ENCODE measurements around the gene HTR5A. TPM values are rescaled to one million over a fixed set of nuclear protein-coding genes. Genes with fewer than 3 reads are reported as not detected.

HTR5A gene
- total RNA-seq, 2 experiments from 2014 or later = not detected

DNA sequence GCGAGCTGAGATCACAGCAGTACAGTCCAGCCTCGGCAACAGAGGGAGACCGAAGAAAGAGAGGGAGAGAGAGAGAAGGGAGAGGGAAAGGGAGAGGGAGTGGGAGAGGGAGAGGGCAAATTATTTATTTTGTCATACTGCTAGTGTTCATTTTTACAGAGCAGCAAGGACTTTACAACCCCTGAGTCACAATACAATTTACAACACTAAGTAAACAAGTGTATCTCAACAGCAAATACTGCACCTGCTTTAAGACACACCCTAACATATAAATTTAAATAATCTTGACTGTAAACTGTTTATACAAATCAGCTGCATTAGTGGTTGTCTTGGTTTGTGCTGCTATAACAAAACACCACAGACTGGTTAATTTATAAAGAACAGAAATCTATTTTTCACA is 27.2 kb downstream of the HTR5A start:
- ChIA-PET POLR2A (no interaction called here), CTCF (no interaction called here)
- DNase-seq (no peak), ATAC-seq (no peak)
- Mint-ChIP-seq H3K4me1 (ENCODE audit: low read depth) (no peaks in the 10 kb centered on the region), H3K27me3 (peaks cover 12% of the 10 kb centered on the region), H3K9me3 (no peaks in the 10 kb centered on the region), H3K27ac (no peak overlapping the region), H3K4me3 (no peak overlapping the region), H3K36me3 (ENCODE audit: low read depth) (no peaks in the 10 kb centered on the region)
- intact Hi-C loops (cut with micrococcal nuclease) = no loop called here
- TF ChIP-seq, protein P1, sequence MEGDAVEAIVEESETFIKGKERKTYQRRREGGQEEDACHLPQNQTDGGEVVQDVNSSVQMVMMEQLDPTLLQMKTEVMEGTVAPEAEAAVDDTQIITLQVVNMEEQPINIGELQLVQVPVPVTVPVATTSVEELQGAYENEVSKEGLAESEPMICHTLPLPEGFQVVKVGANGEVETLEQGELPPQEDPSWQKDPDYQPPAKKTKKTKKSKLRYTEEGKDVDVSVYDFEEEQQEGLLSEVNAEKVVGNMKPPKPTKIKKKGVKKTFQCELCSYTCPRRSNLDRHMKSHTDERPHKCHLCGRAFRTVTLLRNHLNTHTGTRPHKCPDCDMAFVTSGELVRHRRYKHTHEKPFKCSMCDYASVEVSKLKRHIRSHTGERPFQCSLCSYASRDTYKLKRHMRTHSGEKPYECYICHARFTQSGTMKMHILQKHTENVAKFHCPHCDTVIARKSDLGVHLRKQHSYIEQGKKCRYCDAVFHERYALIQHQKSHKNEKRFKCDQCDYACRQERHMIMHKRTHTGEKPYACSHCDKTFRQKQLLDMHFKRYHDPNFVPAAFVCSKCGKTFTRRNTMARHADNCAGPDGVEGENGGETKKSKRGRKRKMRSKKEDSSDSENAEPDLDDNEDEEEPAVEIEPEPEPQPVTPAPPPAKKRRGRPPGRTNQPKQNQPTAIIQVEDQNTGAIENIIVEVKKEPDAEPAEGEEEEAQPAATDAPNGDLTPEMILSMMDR (IDR thresholded peaks at IDR 0.05) = no peak

DNA sequence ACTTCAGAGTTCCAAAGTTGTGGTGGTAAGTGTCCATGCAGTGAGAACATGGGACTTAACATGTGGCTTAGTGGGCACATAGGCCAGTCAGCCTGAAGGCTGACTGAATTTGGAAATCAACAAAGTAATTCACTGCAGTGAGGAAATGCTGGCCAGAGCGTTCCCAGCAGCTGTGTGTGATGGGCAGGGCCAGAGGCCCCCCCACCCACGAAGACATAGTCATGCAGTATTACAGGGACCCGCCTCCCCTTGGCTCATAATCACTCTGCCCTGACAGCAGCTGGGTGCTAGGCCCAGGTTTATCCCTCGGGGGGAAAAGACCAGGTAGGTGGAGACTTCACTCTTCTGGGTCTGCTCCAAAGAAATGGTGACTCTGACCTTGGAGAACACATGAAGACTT is 33.7 kb downstream of the HTR5A start:
- TF ChIP-seq, protein P1 (IDR thresholded peaks at IDR 0.05) = no peak
- POLR2A ChIA-PET = no interaction called here

DNA sequence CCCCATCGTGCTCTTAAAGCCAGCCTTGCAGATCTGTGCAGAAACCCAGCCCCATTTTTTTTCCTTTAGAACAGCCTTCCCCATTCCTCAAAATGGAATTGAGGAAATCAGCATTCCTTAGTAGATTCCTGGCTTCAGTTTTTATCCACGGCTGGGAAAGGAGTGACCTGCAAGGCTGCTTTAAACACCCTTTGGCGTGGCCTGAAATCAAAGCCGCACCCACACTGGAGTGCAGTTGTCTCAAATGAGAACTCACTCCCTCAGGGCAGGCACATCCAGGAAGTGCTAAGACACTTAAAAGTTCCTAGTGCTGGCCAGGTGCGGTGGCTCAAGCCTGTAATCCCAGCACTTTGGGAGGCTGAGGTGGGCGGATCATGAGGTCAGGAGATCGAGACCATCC is 34.8 kb downstream of the HTR5A start:
- no peak overlapping the region for H3K4me3 Mint-ChIP-seq
- H3K9me3 Mint-ChIP-seq = no peaks in the 10 kb centered on the region
- CTCF ChIA-PET = no interaction called here
- ATAC-seq = no peak
- POLR2A ChIA-PET = no interaction called here
- intact Hi-C loops (cut with micrococcal nuclease) = no loop called here
- no peak overlapping the region for H3K27ac Mint-ChIP-seq
- TF ChIP-seq, protein P1 (IDR thresholded peaks at IDR 0.05) = no peak
- H3K4me1 Mint-ChIP-seq (ENCODE audit: low read depth) = no peaks in the 10 kb centered on the region
- peaks cover 11% of the 10 kb centered on the region for H3K27me3 Mint-ChIP-seq
- no peaks in the 10 kb centered on the region for H3K36me3 Mint-ChIP-seq (ENCODE audit: low read depth)
- DNase-seq = no peak

More for the DNA sequence above, 33.7 kb downstream of the HTR5A start:
- Mint-ChIP-seq H3K27me3 (peaks cover 11% of the 10 kb centered on the region), H3K27ac (no peak overlapping the region), H3K4me1 (ENCODE audit: low read depth) (no peaks in the 10 kb centered on the region), H3K9me3 (no peaks in the 10 kb centered on the region), H3K4me3 (no peak overlapping the region), H3K36me3 (ENCODE audit: low read depth) (no peaks in the 10 kb centered on the region)
- no peak for DNase-seq
- CTCF ChIA-PET = no interaction called here
- intact Hi-C loops (cut with micrococcal nuclease) = no loop called here
- ATAC-seq = no peak

DNA sequence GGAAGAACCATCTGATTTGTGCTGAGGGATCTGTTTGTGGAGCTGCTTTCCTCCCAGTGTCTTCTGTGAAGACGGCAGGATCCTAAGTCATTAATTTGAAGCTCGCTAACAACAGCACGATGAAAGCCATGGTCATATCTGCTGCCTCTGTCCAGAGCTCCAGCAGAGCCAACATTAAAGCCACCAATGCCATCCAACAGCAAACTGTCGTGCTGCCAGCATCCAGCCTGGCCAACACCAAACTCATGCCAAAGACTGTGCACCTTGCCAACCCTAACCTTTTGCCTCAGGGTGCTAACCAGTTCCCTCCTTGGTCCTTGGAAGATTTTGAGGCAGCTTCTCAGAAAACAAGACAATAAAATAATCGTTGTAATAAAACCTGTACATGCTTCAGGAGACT is 36.2 kb downstream of the HTR5A start:
- no peak overlapping the region for H3K4me3 Mint-ChIP-seq
- DNase-seq = no peak
- H3K36me3 Mint-ChIP-seq (ENCODE audit: low read depth) = no peaks in the 10 kb centered on the region
- peaks cover 14% of the 10 kb centered on the region for H3K27me3 Mint-ChIP-seq
- H3K27ac Mint-ChIP-seq = no peak overlapping the region
- intact Hi-C loops (cut with micrococcal nuclease) = no loop called here
- ChIA-PET POLR2A (no interaction called here), CTCF (interaction anchor here (1.6 kb wide), 1 partner anchor 193 kb away, joined by 5 read pairs; no protein-coding TSS in a partner anchor)
- no peaks in the 10 kb centered on the region for H3K4me1 Mint-ChIP-seq (ENCODE audit: low read depth)
- ATAC-seq = no peak
- H3K9me3 Mint-ChIP-seq = no peaks in the 10 kb centered on the region
- TF ChIP-seq, protein P1 (IDR thresholded peaks at IDR 0.05) = no peak

DNA sequence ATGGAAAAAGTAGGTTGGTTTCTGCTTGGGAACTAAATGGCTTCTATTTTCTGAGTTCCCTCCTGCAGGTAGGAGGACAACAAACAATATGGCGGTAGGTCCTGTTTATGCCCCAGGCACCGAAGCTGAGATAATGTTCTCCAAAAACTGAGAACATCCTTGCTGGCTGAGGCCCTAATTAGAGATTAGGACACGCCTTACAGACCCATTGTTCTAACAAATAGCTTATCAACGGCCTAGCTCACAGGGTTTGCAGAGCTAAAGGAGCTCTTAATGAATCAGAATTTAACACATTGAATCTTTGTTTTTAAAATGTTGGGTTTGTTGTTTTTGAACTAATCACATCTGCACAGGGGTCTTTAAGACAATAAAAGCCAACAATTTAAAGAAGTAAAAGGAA is 37.0 kb downstream of the HTR5A start:
- TF ChIP-seq, protein P1 (IDR thresholded peaks at IDR 0.05) = no peak
- CTCF ChIA-PET = interaction anchor here (1.6 kb wide), 1 partner anchor 194 kb away, joined by 5 read pairs; no protein-coding TSS in a partner anchor

More for the DNA sequence above, 37.0 kb downstream of the HTR5A start:
- intact Hi-C loops (cut with micrococcal nuclease) = no loop called here
- Mint-ChIP-seq H3K36me3 (ENCODE audit: low read depth) (no peaks in the 10 kb centered on the region), H3K27me3 (peaks cover 14% of the 10 kb centered on the region), H3K4me3 (no peak overlapping the region), H3K27ac (no peak overlapping the region), H3K4me1 (ENCODE audit: low read depth) (no peaks in the 10 kb centered on the region), H3K9me3 (no peaks in the 10 kb centered on the region)
- DNase-seq = no peak
- POLR2A ChIA-PET = no interaction called here
- no peak for ATAC-seq
